HG03378 (cell line): ENCODE results near the gene TAF4.
"Not testable (repeated sequence)": the region's sequence is repeated elsewhere in the genome, so short reads cannot be mapped to it uniquely, and the experiment has no call there.

Experiments used
- ATAC-seq: cut with Tn5 transposase; IDR thresholded peaks from one replicate; pipeline ENCODE4 v1.9.1; 2021; ENCODE audit warnings: mild to moderate bottlenecking, moderate library complexity; ENCODE audit not compliant: unreplicated experiment

The TAF4 gene

GRCh38 chr20:62056975-62057374 is 8.7 kb downstream of the TAF4 start:
- ATAC-seq, result no peak

GRCh38 chr20:62056377-62056776 is 9.3 kb downstream of the TAF4 start:
- no peak for ATAC-seq

GRCh38 chr20:62055862-62056115 is 9.9 kb downstream of the TAF4 start:
- ATAC-seq, result not testable (repeated sequence)

- no peak for ATAC-seq
Observed at GRCh38 chr20:62055106-62055861, 10.4 kb downstream of the TAF4 start.

GRCh38 chr20:62054451-62054953 is 11.2 kb downstream of the TAF4 start:
- no peak for ATAC-seq

- no peak for ATAC-seq
Observed at GRCh38 chr20:62053465-62054196, 12.1 kb downstream of the TAF4 start.

- ATAC-seq, result no peak
Observed at GRCh38 chr20:62052842-62053464, 12.7 kb downstream of the TAF4 start.

GRCh38 chr20:62052336-62052841 is 13.3 kb downstream of the TAF4 start:
- no peak for ATAC-seq

- ATAC-seq, result no peak
Observed at GRCh38 chr20:62051546-62052255, 14.0 kb downstream of the TAF4 start.

GRCh38 chr20:62051144-62051543 is 14.5 kb downstream of the TAF4 start:
- no peak for ATAC-seq

- no peak for ATAC-seq
Observed at GRCh38 chr20:62050166-62051120, 15.2 kb downstream of the TAF4 start.

GRCh38 chr20:62049342-62050165 is 16.1 kb downstream of the TAF4 start:
- ATAC-seq, result no peak

- no peak for ATAC-seq
Observed at GRCh38 chr20:62048821-62049291, 16.8 kb downstream of the TAF4 start.

GRCh38 chr20:62048346-62048761 is 17.3 kb downstream of the TAF4 start:
- no peak for ATAC-seq

- ATAC-seq, result no peak
Observed at GRCh38 chr20:62047666-62048345, 17.9 kb downstream of the TAF4 start.

GRCh38 chr20:62046431-62046830 is 19.2 kb downstream of the TAF4 start:
- ATAC-seq, result no peak

- ATAC-seq, result no peak
Observed at GRCh38 chr20:62045529-62046285, 20.0 kb downstream of the TAF4 start.

- no peak for ATAC-seq
Observed at GRCh38 chr20:62045118-62045517, 20.6 kb downstream of the TAF4 start.
